ENCODE results near the gene BBS4.

DNA sequence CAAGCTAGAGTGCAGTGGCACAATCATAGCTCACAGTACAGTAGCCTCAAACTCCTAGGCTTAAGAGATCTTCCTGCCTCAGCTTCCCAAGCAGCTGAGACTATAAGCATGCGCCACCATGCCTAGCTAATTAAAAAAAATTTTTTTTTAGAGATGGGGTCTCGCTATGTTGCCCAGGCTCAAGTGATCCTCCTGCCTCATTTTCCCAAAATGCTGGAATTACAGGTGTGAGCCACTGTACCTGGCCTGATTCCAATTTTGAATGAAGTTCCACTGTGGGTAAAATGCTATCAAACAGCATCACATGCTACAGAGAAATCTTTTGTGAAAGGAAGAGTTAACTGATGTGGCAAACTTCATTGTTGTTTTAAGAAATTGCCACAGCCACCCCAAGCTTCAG, 80.0 kb downstream of the BBS4 start:
- TF ChIP-seq, protein P1, sequence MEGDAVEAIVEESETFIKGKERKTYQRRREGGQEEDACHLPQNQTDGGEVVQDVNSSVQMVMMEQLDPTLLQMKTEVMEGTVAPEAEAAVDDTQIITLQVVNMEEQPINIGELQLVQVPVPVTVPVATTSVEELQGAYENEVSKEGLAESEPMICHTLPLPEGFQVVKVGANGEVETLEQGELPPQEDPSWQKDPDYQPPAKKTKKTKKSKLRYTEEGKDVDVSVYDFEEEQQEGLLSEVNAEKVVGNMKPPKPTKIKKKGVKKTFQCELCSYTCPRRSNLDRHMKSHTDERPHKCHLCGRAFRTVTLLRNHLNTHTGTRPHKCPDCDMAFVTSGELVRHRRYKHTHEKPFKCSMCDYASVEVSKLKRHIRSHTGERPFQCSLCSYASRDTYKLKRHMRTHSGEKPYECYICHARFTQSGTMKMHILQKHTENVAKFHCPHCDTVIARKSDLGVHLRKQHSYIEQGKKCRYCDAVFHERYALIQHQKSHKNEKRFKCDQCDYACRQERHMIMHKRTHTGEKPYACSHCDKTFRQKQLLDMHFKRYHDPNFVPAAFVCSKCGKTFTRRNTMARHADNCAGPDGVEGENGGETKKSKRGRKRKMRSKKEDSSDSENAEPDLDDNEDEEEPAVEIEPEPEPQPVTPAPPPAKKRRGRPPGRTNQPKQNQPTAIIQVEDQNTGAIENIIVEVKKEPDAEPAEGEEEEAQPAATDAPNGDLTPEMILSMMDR (conservative IDR thresholded peaks at IDR 0.05 in 1 of 2, IDR thresholded peaks at IDR 0.05 in 1 of 2; ENCODE audit: low read depth in 1 of 2, low read length in 2 of 2) = no peak
- TF ChIP-seq EZH2 (IDR thresholded peaks at IDR 0.05; ENCODE audit: low read length, missing control alignments) = no peak

Data from fibroblast of lung (primary cell).